Endothelial cell (in vitro differentiated cells): ENCODE measurements around the gene PROKR1. TPM values are rescaled to one million over a fixed set of nuclear protein-coding genes. Genes with fewer than 3 reads are reported as not detected.

ENCODE experiments used
- DNase-seq: peaks from one replicate; pipeline ENCODE4 v3.0.0; 2021; ENCODE audit warnings: low spot score
- H3K27ac Mint-ChIP-seq: one replicate; pipeline ENCODE4 v1.8.0; 2021; ENCODE audit warnings: mixed read lengths, inconsistent platforms; ENCODE audit not compliant: unreplicated experiment
- H3K27me3 Mint-ChIP-seq: one replicate; pipeline ENCODE4 v1.8.0; 2021; ENCODE audit warnings: mild to moderate bottlenecking, moderate library complexity, mixed read lengths, inconsistent platforms; ENCODE audit not compliant: unreplicated experiment
- H3K36me3 Mint-ChIP-seq: one replicate; pipeline ENCODE4 v1.8.0; 2021; ENCODE audit warnings: mild to moderate bottlenecking, low read depth, mixed read lengths, inconsistent platforms; ENCODE audit not compliant: unreplicated experiment
- H3K4me1 Mint-ChIP-seq: one replicate; pipeline ENCODE4 v1.8.0; 2021; ENCODE audit warnings: mild to moderate bottlenecking, mixed read lengths, inconsistent platforms; ENCODE audit not compliant: unreplicated experiment
- H3K4me3 Mint-ChIP-seq: one replicate; pipeline ENCODE4 v1.8.0; 2021; ENCODE audit warnings: mild to moderate bottlenecking, mixed read lengths, inconsistent platforms; ENCODE audit not compliant: unreplicated experiment
- H3K9me3 Mint-ChIP-seq: one replicate; pipeline ENCODE4 v1.8.0; 2021; ENCODE audit warnings: mixed read lengths, inconsistent platforms; ENCODE audit not compliant: unreplicated experiment
- CTCF ChIP-seq: fragments of 200-600 bp; sonication (generic); IDR thresholded peaks from one replicate; pipeline ENCODE4 v1.5.0; 2021; ENCODE audit warnings: antibody characterized with exemption; ENCODE audit not compliant: unreplicated experiment
- total RNA-seq: library from RNA; stranded (reverse); fragmentation: NEBNext Ultra II Directional; extraction: Animal tissue kit (Norgen Biotek cat#: 25700); gene quantifications from one replicate; pipeline ENCODE4 v1.2.1, GENCODE V29; 2021; ENCODE audit not compliant: unreplicated experiment

The PROKR1 gene
- total RNA-seq, 1 donor from 2014 or later, result 0.38 TPM

GRCh38 chr2:68637047-68637446 is 6.3 kb upstream of the PROKR1 start:
- no peak for TF ChIP-seq CTCF
- H3K9me3 Mint-ChIP-seq, result peaks cover 4% of the 10 kb centered on the region
- H3K27me3 Mint-ChIP-seq, result no peaks in the 10 kb centered on the region
- no peak overlapping the region for H3K27ac Mint-ChIP-seq
- no peaks in the 10 kb centered on the region for H3K4me1 Mint-ChIP-seq
- DNase-seq, result no peak
- H3K4me3 Mint-ChIP-seq, result no peak overlapping the region
- no peaks in the 10 kb centered on the region for H3K36me3 Mint-ChIP-seq

GRCh38 chr2:68643874-68644485 is 601 bp downstream of the PROKR1 start:
- Mint-ChIP-seq H3K9me3 (no peaks in the 10 kb centered on the region), H3K4me1 (peaks cover 2% of the 10 kb centered on the region), H3K36me3 (no peaks in the 10 kb centered on the region), H3K27ac (no peak overlapping the region), H3K27me3 (peaks cover 4% of the 10 kb centered on the region), H3K4me3 (peak overlapping the region; percentile 11)
- no peak for TF ChIP-seq CTCF
- no peak for DNase-seq

GRCh38 chr2:68645523-68645922 is 2.1 kb downstream of the PROKR1 start:
- H3K27ac Mint-ChIP-seq, result no peak overlapping the region
- TF ChIP-seq CTCF, result no peak
- H3K4me3 Mint-ChIP-seq, result no peak overlapping the region
- H3K36me3 Mint-ChIP-seq, result no peaks in the 10 kb centered on the region
- peaks cover 6% of the 10 kb centered on the region for H3K4me1 Mint-ChIP-seq
- peaks cover 4% of the 10 kb centered on the region for H3K27me3 Mint-ChIP-seq
- DNase-seq, result no peak
- no peaks in the 10 kb centered on the region for H3K9me3 Mint-ChIP-seq

GRCh38 chr2:68646303-68646702 is 2.9 kb downstream of the PROKR1 start:
- no peak for DNase-seq
- Mint-ChIP-seq H3K36me3 (no peaks in the 10 kb centered on the region), H3K4me1 (peaks cover 9% of the 10 kb centered on the region), H3K9me3 (no peaks in the 10 kb centered on the region), H3K27ac (no peak overlapping the region), H3K4me3 (no peak overlapping the region), H3K27me3 (peaks cover 4% of the 10 kb centered on the region)
- no peak for TF ChIP-seq CTCF

- Mint-ChIP-seq H3K4me1 (peaks cover 22% of the 10 kb centered on the region), H3K27ac (peak overlapping the region; percentile 1), H3K4me3 (no peak overlapping the region), H3K27me3 (peaks cover 5% of the 10 kb centered on the region), H3K36me3 (no peaks in the 10 kb centered on the region), H3K9me3 (no peaks in the 10 kb centered on the region)
- no peak for DNase-seq
- no peak for TF ChIP-seq CTCF
Observed at GRCh38 chr2:68650645-68651044, 7.3 kb downstream of the PROKR1 start.
